Measurements from ENCODE around the gene SSR1. TPM values are rescaled to one million over a fixed set of nuclear protein-coding genes. Genes with fewer than 3 reads are reported as not detected.
"Not testable (repeated sequence)": the region's sequence is repeated elsewhere in the genome, so short reads cannot be mapped to it uniquely, and the experiment has no call there.

The SSR1 gene
- total RNA-seq, 3 donors from 2014 or later, result 52.2 to 53.6 (median 53.4) TPM

GRCh38 chr6:7290079-7290478 is 22.9 kb downstream of the SSR1 start:
- Histone ChIP-seq H3K4me3 (no peak overlapping the region), H3K27ac (no peak overlapping the region), H3K4me1 (no peaks in the 10 kb centered on the region), H3K27me3 (no peaks in the 10 kb centered on the region), H3K9me3 (no peaks in the 10 kb centered on the region), H3K36me3 (peaks cover 2% of the 10 kb centered on the region)
- DNase-seq (ENCODE audit: low spot score in 2 of 2), result no peak
- no peak for TF ChIP-seq POLR2A (IDR thresholded peaks at IDR 0.05)
- no peak for TF ChIP-seq CTCF (IDR thresholded peaks at IDR 0.05)
- TF ChIP-seq POLR2AphosphoS5 (IDR thresholded peaks at IDR 0.05), result no peak
- intact Hi-C loops (cut with DNase I; ENCODE audit: low total_unique reads), result no loop called here

GRCh38 chr6:7285416-7285815 is 27.6 kb downstream of the SSR1 start:
- DNase-seq (ENCODE audit: low spot score in 2 of 2), result no peak
- no peak for TF ChIP-seq CTCF (IDR thresholded peaks at IDR 0.05)
- TF ChIP-seq POLR2AphosphoS5 (IDR thresholded peaks at IDR 0.05), result no peak
- TF ChIP-seq POLR2A (IDR thresholded peaks at IDR 0.05), result no peak
- no peaks in the 10 kb centered on the region for H3K9me3 ChIP-seq
- H3K27ac ChIP-seq, result no peak overlapping the region
- no peak overlapping the region for H3K4me3 ChIP-seq
- H3K27me3 ChIP-seq, result no peaks in the 10 kb centered on the region
- peaks cover 2% of the 10 kb centered on the region for H3K36me3 ChIP-seq
- intact Hi-C loops (cut with DNase I; ENCODE audit: low total_unique reads), result no loop called here
- H3K4me1 ChIP-seq, result no peaks in the 10 kb centered on the region

GRCh38 chr6:7283676-7284075 is 29.3 kb downstream of the SSR1 start:
- Histone ChIP-seq H3K27me3 (no peaks in the 10 kb centered on the region), H3K9me3 (no peaks in the 10 kb centered on the region), H3K36me3 (peaks cover 2% of the 10 kb centered on the region), H3K27ac (no peak overlapping the region), H3K4me1 (no peaks in the 10 kb centered on the region), H3K4me3 (no peak overlapping the region)
- intact Hi-C loops (cut with DNase I; ENCODE audit: low total_unique reads), result no loop called here
- no peak for TF ChIP-seq CTCF (IDR thresholded peaks at IDR 0.05)
- TF ChIP-seq POLR2A (IDR thresholded peaks at IDR 0.05), result no peak
- no peak for TF ChIP-seq POLR2AphosphoS5 (IDR thresholded peaks at IDR 0.05)
- DNase-seq (ENCODE audit: low spot score in 2 of 2), result no peak

GRCh38 chr6:7282097-7282906 is 30.7 kb downstream of the SSR1 start:
- H3K27me3 ChIP-seq, result no peaks in the 10 kb centered on the region
- no peak overlapping the region for H3K27ac ChIP-seq
- no peaks in the 10 kb centered on the region for H3K36me3 ChIP-seq
- H3K4me1 ChIP-seq, result no peaks in the 10 kb centered on the region
- no peak for DNase-seq (ENCODE audit: low spot score in 2 of 2)
- intact Hi-C loops (cut with DNase I; ENCODE audit: low total_unique reads), result no loop called here
- TF ChIP-seq POLR2A (IDR thresholded peaks at IDR 0.05), result no peak
- no peak for TF ChIP-seq CTCF (IDR thresholded peaks at IDR 0.05)
- TF ChIP-seq POLR2AphosphoS5 (IDR thresholded peaks at IDR 0.05), result no peak
- H3K4me3 ChIP-seq, result no peak overlapping the region
- no peaks in the 10 kb centered on the region for H3K9me3 ChIP-seq

- no peak overlapping the region for H3K27ac ChIP-seq
- H3K27me3 ChIP-seq, result no peaks in the 10 kb centered on the region
- no peaks in the 10 kb centered on the region for H3K9me3 ChIP-seq
- H3K36me3 ChIP-seq, result no peaks in the 10 kb centered on the region
- H3K4me1 ChIP-seq, result no peaks in the 10 kb centered on the region
- TF ChIP-seq POLR2AphosphoS5 (IDR thresholded peaks at IDR 0.05) (no peak), POLR2A (IDR thresholded peaks at IDR 0.05) (no peak), CTCF (IDR thresholded peaks at IDR 0.05) (no peak)
- intact Hi-C loops (cut with DNase I; ENCODE audit: low total_unique reads), result no loop called here
- no peak overlapping the region for H3K4me3 ChIP-seq
- no peak for DNase-seq (ENCODE audit: low spot score in 2 of 2)
These were observed 36.8 kb downstream of the SSR1 start for GRCh38 chr6:7276199-7276524.

GRCh38 chr6:7274525-7274924 is 38.5 kb downstream of the SSR1 start:
- DNase-seq (ENCODE audit: low spot score in 2 of 2); H3K9me3 ChIP-seq; H3K27ac ChIP-seq; H3K4me3 ChIP-seq; H3K27me3 ChIP-seq; H3K36me3 ChIP-seq; H3K4me1 ChIP-seq; intact Hi-C loops (cut with DNase I; ENCODE audit: low total_unique reads): not testable (repeated sequence)

Measured in breast epithelium (tissue), 4 donors.